Measurements from ENCODE around the gene PHACTR1. TPM values are rescaled to one million over a fixed set of nuclear protein-coding genes. Genes with fewer than 3 reads are reported as not detected.

The PHACTR1 gene
- total and polyA plus RNA-seq, 2 of the 4 experiments (the other 2 are of a cell fraction) = not detected

GRCh38 chr6:13026557-13026956, 310.0 kb downstream of the PHACTR1 start:
- no peak for TF ChIP-seq FOS (IDR thresholded peaks at IDR 0.05; ENCODE audit: low read depth, low read length)
- no peak for TF ChIP-seq MAFK (IDR thresholded peaks at IDR 0.05; ENCODE audit: low read depth, low read length)
- TF ChIP-seq BHLHE40 (IDR thresholded peaks at IDR 0.05; ENCODE audit: low read depth, low read length) = no peak
- TF ChIP-seq RFX5 (IDR thresholded peaks at IDR 0.05; ENCODE audit: low read depth, low read length) = no peak
- no peak for TF ChIP-seq RCOR1 (IDR thresholded peaks at IDR 0.05; ENCODE audit: insufficient replicate concordance, low read length)
- TF ChIP-seq MAZ (IDR thresholded peaks at IDR 0.05; ENCODE audit: borderline replicate concordance, low read depth, low read length) = no peak
- TF ChIP-seq NFE2L2 (IDR thresholded peaks at IDR 0.05; ENCODE audit: low read depth, low read length) = no peak
- TF ChIP-seq USF2 (IDR thresholded peaks at IDR 0.05; ENCODE audit: low read depth, low read length) = no peak
- TF ChIP-seq CEBPB (IDR thresholded peaks at IDR 0.05; ENCODE audit: low read depth, low read length) = no peak
- no peak for TF ChIP-seq MXI1 (IDR thresholded peaks at IDR 0.05; ENCODE audit: borderline replicate concordance, low read depth, low read length)
- TF ChIP-seq CHD1 (IDR thresholded peaks at IDR 0.05; ENCODE audit: low read depth, low read length) = no peak
- TF ChIP-seq SMC3 (IDR thresholded peaks at IDR 0.05; ENCODE audit: low read depth, low read length) = no peak
- TF ChIP-seq CTCF (conservative IDR thresholded peaks at IDR 0.05; ENCODE audit: low read depth, low read length) = no peak
- TF ChIP-seq RAD21 (IDR thresholded peaks at IDR 0.05; ENCODE audit: low read length) = no peak
- no peak for TF ChIP-seq POLR2A (IDR thresholded peaks at IDR 0.05; ENCODE audit: low read depth, low read length)
- TF ChIP-seq ELK1 (IDR thresholded peaks at IDR 0.05; ENCODE audit: borderline replicate concordance, low read depth, low read length) = no peak
- Histone ChIP-seq H4K5ac (ENCODE audit: low read depth, low read length) (no peak overlapping the region), H3K9me1 (ENCODE audit: insufficient read depth, low read length) (no peaks in the 10 kb centered on the region), H3K4me1 (ENCODE audit: control insufficient read depth, insufficient read depth, low read length) (no peaks in the 10 kb centered on the region), H2BK5ac (ENCODE audit: low read depth, low read length, poor library complexity, severe bottlenecking) (no peak overlapping the region), H3K9me3 (ENCODE audit: control insufficient read depth, insufficient read depth, low read length) (no peaks in the 10 kb centered on the region), H3K27ac (ENCODE audit: insufficient read depth, low read length) (no peak overlapping the region), H3K4ac (ENCODE audit: low read depth, low read length) (no peak overlapping the region), H2AK5ac (ENCODE audit: low read depth, low read length) (no peak overlapping the region), H3K4me3 (ENCODE audit: insufficient read depth, low read depth, low read length) (no peak overlapping the region), H2BK20ac (ENCODE audit: low read depth, low read length) (no peak overlapping the region), H2BK15ac (ENCODE audit: low read depth, low read length) (no peak overlapping the region), H3K56ac (ENCODE audit: extremely low read depth, insufficient read depth, low read length) (no peak overlapping the region), H4K91ac (ENCODE audit: insufficient read depth, low read depth, low read length) (no peak overlapping the region), H3K23ac (ENCODE audit: low read depth, low read length) (no peak overlapping the region), H3K18ac (ENCODE audit: low read depth, low read length) (no peak overlapping the region), H2BK120ac (ENCODE audit: low read depth, low read length) (no peak overlapping the region), H3K79me1 (ENCODE audit: low read depth in 1 of 2, low read length in 2 of 2) (no peaks in the 10 kb centered on the region), H4K8ac (ENCODE audit: low read depth in 2 of 2, low read length in 2 of 2) (no peak overlapping the region), H3K14ac (replicated peaks; ENCODE audit: low read depth, low read length) (no peak overlapping the region), H4K20me1 (ENCODE audit: insufficient read depth, low read length) (no peaks in the 10 kb centered on the region), H3K36me3 (ENCODE audit: control insufficient read depth, insufficient read depth, low read length) (no peaks in the 10 kb centered on the region), H3K9ac (ENCODE audit: low read depth, low read length) (no peak overlapping the region), H2AK9ac (replicated peaks; ENCODE audit: low read depth, low read length, poor library complexity) (no peak overlapping the region), H2AFZ (replicated peaks; ENCODE audit: low read length, poor library complexity) (no peak overlapping the region), H3K27me3 (ENCODE audit: control insufficient read depth, insufficient read depth, low read length) (no peaks in the 10 kb centered on the region), H3K4me2 (ENCODE audit: low read depth, low read length) (no peak overlapping the region)
- dilution Hi-C loops (cut with HindIII; ENCODE audit: low sequenced_read_pairs, unreplicated experiment) = no loop called here
- no peak for DNase-seq
- in situ Hi-C loops (cut with MboI; ENCODE audit: low sequenced_read_pairs) = no loop called here
- no TSS peak for BruUV-seq (replicated peaks)
- POLR2A ChIA-PET (ENCODE audit: unreplicated experiment) = no interaction called here
- CTCF ChIA-PET = no interaction called here
- ATAC-seq (ENCODE audit: low read depth) = no peak
- no CpG with 5 or more reads among the region's 5 CpGs for WGBS, 2 experiments (ENCODE audit: extremely low coverage in 2 of 2, insufficient read length in 1 of 2)
- intact Hi-C loops (cut with micrococcal nuclease) = no loop called here
